HUES6 (cell line): ENCODE data around the gene FBXO2.

Experiments
- H3K27ac ChIP-seq: 2 replicates; pipeline ENCODE4 v1.7.0; 2013; ENCODE audit warnings: low read depth, mild to moderate bottlenecking, low read length, inconsistent platforms
- H3K27me3 ChIP-seq: 2 replicates; pipeline ENCODE4 v1.6.1; 2013; ENCODE audit warnings: low read length; ENCODE audit not compliant: control insufficient read depth, insufficient read depth
- H3K36me3 ChIP-seq: 2 replicates; pipeline ENCODE4 v1.6.1; 2013; ENCODE audit warnings: low read length; ENCODE audit not compliant: control insufficient read depth, insufficient read depth
- H3K4me1 ChIP-seq: 2 replicates; pipeline ENCODE4 v1.6.1; 2013; ENCODE audit warnings: low read length; ENCODE audit not compliant: control insufficient read depth, insufficient read depth
- H3K4me3 ChIP-seq: 2 replicates; pipeline ENCODE4 v1.5.1; 2013; ENCODE audit warnings: low read depth, low read length
- H3K9ac ChIP-seq: one replicate; pipeline ENCODE4 v1.6.1; 2013; ENCODE audit warnings: mild to moderate bottlenecking, low read length
- H3K9me3 ChIP-seq: 2 replicates; pipeline ENCODE4 v1.6.1; 2013; ENCODE audit warnings: low read depth, low read length; ENCODE audit not compliant: control insufficient read depth, insufficient read depth

The FBXO2 gene

DNA sequence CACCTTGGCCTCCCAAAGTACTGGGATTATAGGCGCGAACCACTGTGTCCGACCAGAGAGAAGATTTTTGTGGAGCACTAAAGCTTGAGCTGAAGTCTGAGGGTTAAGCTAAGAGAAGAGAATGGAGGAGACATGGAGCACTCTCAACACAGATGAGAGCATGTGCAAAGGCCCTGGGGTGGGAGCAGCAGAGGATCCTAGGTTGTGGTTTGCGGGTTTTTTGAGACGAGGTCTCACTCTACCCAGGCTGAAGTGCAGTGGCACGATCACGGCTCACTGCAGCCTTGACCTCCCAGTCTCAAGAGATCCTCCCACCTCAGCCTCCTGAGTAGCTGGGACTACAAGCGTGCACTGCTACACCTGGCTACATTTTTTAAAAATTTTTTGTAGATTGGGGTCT is 30.5 kb downstream of the FBXO2 start:
- Histone ChIP-seq H3K27ac (no peak overlapping the region), H3K4me3 (no peak overlapping the region), H3K27me3 (no peaks in the 10 kb centered on the region), H3K9me3 (no peaks in the 10 kb centered on the region), H3K9ac (no peak overlapping the region), H3K4me1 (no peaks in the 10 kb centered on the region), H3K36me3 (no peaks in the 10 kb centered on the region)

DNA sequence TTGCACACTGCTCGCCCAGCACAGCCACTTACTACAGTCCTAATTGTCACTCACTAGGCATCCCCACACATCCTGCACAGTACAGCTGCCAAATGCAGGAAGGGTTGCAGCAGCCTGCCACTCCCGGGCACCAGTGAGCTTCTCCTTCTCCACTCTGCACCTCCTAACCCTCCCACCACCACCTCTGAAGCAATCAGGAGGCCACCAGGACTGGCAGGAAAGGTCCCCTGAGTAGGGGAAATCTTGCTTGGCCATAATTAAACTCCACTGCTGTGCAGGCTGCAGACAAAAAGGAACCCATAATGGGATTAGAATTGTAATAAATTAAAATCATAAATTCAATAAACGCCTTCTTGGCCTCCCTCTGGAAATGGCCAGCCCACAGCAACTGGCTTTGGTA is 31.8 kb downstream of the FBXO2 start:
- Histone ChIP-seq H3K9ac (no peak overlapping the region), H3K4me1 (no peaks in the 10 kb centered on the region), H3K27ac (no peak overlapping the region), H3K27me3 (no peaks in the 10 kb centered on the region), H3K9me3 (no peaks in the 10 kb centered on the region), H3K4me3 (no peak overlapping the region), H3K36me3 (no peaks in the 10 kb centered on the region)

DNA sequence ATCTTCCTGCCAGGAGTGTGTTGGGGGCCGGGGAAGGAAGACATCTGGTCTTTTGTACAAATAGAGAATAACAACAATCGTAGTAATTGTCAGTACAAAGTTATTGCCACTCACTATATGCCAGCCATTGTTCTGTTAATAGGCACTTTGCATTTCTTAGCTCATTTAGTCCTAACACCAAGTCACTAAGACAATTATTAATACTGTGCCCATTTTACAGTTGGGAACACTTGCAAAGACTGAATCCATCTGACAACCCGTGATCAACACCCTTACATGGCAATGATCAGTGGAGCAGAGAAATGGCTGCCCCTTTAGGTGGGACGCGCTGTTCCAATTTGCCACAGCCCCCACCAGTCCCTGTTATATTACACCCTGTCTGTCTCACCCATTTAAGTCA is 33.3 kb downstream of the FBXO2 start:
- H3K27me3 ChIP-seq: no peaks in the 10 kb centered on the region
- H3K9me3 ChIP-seq: no peaks in the 10 kb centered on the region
- no peak overlapping the region for H3K4me3 ChIP-seq
- no peak overlapping the region for H3K27ac ChIP-seq
- H3K4me1 ChIP-seq: no peaks in the 10 kb centered on the region
- no peak overlapping the region for H3K9ac ChIP-seq
- no peaks in the 10 kb centered on the region for H3K36me3 ChIP-seq

DNA sequence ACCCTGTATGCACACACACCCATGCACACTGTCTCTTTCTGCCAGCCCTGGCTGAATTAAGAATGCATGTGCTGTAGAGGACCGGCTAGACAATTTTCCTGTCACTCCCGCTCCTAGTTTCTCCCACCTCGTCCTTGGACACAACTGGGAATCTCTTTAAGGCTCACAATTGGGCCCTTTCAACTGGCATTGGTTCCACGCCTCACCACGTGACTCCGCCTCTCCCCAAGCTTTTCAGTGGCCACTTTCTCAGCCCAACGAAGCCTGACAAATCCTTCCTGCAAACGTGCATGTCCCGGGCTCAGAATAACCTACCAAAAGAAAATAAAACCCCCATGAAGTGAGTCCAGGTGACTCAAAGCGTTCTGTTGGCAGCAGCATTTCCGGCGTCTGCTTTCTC is 33.8 kb downstream of the FBXO2 start:
- H3K27me3 ChIP-seq: no peaks in the 10 kb centered on the region
- H3K9me3 ChIP-seq: no peaks in the 10 kb centered on the region
- H3K27ac ChIP-seq: no peak overlapping the region
- H3K4me1 ChIP-seq: no peaks in the 10 kb centered on the region
- H3K4me3 ChIP-seq: no peak overlapping the region
- H3K9ac ChIP-seq: no peak overlapping the region
- H3K36me3 ChIP-seq: no peaks in the 10 kb centered on the region

DNA sequence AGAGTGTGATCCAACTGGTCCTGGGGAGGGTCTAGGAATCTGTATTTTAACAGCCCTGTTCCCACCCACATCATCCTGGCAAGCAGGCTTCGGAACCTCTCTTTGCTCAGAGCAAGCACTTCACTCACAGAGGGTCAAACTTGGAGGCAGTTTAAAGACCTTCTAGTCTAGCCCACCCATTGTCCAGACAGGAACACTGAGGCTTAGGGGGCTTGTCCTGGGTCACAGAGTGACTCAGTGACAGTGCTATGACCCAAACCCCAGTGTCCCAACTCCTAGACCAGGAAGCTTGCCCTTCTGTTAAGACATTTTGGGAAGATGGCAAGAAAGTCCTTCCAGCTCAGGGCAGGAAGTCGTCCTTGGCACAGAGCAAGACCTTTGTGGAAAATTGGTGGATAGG is 36.5 kb downstream of the FBXO2 start:
- H3K27me3 ChIP-seq: no peaks in the 10 kb centered on the region

DNA sequence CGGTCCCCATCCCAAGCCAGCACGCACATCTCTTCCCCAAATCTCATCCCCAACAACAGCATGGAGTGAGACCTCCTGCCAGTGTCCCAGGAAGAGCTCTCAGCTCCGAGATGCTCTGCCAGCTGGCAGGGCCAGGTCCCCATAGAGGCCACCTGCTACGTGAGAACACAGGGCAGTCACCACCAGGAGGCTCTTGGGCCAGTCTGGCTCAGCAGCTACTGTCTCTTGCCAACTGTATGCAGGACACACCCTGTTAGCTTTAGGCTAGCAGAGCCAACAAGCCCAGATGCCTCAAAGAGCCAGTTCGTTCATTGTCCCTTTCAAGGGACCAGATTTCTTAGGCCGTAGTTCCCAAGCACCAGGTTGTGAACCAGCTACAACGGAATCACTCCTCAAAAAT is 36.9 kb downstream of the FBXO2 start:
- Histone ChIP-seq H3K27me3 (no peaks in the 10 kb centered on the region), H3K9me3 (no peaks in the 10 kb centered on the region), H3K36me3 (no peaks in the 10 kb centered on the region), H3K9ac (no peak overlapping the region), H3K4me1 (no peaks in the 10 kb centered on the region), H3K27ac (no peak overlapping the region), H3K4me3 (no peak overlapping the region)

More for the DNA sequence above, 36.5 kb downstream of the FBXO2 start:
- Histone ChIP-seq H3K4me1 (no peaks in the 10 kb centered on the region), H3K36me3 (no peaks in the 10 kb centered on the region), H3K9me3 (no peaks in the 10 kb centered on the region), H3K4me3 (no peak overlapping the region), H3K27ac (no peak overlapping the region), H3K9ac (no peak overlapping the region)

DNA sequence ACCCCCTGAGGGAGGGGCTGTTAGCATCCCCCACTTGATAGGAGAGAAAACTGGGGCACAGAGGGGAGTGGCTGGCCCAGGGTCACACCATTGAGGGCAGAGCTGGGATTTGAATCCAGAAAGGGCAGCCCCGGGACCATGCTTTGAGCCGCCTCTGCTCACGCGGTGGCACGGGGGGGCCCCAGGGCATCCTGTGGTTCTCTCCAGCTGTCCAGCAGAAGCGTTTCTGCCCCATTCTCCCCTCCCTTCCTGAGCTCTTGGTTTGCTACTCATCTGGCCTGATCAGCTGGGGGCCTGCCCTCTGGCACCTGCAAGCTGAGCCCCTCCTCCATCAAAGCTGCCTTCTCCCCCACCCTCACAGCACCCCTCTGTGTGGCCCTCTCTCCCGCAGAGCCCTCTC is 37.5 kb downstream of the FBXO2 start:
- H3K27ac ChIP-seq: no peak overlapping the region
- H3K9me3 ChIP-seq: no peaks in the 10 kb centered on the region
- H3K27me3 ChIP-seq: no peaks in the 10 kb centered on the region
- H3K9ac ChIP-seq: no peak overlapping the region
- H3K4me3 ChIP-seq: no peak overlapping the region
- H3K36me3 ChIP-seq: no peaks in the 10 kb centered on the region
- H3K4me1 ChIP-seq: no peaks in the 10 kb centered on the region

DNA sequence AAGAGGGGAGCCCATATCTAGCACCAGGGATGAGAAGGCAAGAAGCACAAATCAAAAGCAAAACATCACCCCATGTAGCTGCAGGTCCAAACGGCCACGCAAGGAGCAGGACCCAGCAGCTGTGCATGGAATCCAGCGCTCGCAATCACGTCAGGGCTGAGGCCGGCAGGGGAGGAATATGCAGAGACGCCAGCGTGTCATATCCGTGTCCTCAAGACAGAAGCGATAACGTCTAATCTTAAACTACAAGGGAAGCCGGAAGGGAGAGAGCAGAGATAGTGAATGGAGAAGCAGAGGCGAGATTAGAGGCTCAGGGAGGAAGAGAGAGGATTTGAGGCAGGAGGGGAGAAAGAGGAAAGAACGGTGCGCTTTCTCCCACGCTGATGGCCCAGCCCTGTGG is 39.1 kb downstream of the FBXO2 start:
- H3K36me3 ChIP-seq: no peaks in the 10 kb centered on the region
- H3K27me3 ChIP-seq: no peaks in the 10 kb centered on the region
- H3K9ac ChIP-seq: no peak overlapping the region
- H3K4me3 ChIP-seq: no peak overlapping the region
- no peaks in the 10 kb centered on the region for H3K4me1 ChIP-seq
- H3K27ac ChIP-seq: no peak overlapping the region
- H3K9me3 ChIP-seq: no peaks in the 10 kb centered on the region

DNA sequence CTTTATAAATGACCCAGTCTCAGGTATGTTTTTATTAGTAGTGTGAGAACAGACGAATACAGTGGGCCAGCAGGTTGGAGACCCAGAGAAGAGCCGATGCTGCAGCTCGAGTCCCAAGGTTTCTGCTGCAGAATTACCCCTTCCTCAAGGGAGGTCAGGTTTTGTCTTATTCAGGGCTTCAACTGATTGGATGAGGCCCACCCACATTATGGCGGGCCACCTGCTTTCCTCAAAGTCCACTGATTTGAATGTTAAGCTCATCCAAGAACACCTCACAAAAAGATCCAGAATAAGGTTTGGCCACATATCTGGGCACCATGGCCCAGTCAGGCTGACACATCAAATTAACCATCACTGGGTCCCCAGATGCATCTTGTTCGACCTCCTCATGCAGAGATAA is 40.9 kb downstream of the FBXO2 start:
- no peak overlapping the region for H3K27ac ChIP-seq
- H3K36me3 ChIP-seq: no peaks in the 10 kb centered on the region
- H3K27me3 ChIP-seq: no peaks in the 10 kb centered on the region
- H3K4me1 ChIP-seq: no peaks in the 10 kb centered on the region
- no peak overlapping the region for H3K4me3 ChIP-seq
- no peak overlapping the region for H3K9ac ChIP-seq
- H3K9me3 ChIP-seq: no peaks in the 10 kb centered on the region

DNA sequence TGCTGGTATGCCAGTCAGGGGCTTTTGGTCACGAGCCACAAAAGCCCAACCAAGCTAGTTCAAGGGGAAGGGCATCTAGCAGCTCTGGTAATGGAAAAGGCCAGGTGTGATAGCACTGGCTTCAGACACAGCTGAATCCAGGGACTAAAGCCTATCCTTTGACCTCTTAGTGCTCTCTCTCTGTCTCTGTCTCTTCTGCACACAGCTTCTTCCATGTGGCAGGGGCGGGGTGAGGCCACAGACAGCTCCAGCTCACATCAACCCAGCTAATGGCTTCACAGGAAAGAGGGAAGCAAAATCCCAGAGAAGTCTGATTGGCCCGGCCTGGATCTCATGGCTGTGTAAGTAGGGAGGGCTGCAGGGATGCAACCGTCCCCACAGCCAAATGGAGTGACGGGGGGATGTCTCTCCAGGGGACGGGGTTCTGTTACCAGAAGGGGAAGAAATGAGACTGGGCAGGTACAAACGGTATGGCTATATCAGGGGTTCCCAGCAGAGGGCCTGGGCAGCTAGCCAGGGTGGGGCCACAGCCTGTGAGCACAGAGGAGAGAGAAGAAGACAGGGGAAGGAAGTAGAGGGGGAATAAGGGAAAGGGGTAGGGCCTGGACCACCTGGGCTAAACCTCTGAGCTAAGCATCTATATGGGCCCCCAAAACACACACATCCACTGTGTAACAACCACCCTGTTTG is 42.4 kb downstream of the FBXO2 start:
- Histone ChIP-seq H3K9ac (no peak overlapping the region), H3K36me3 (no peaks in the 10 kb centered on the region), H3K27me3 (no peaks in the 10 kb centered on the region)

DNA sequence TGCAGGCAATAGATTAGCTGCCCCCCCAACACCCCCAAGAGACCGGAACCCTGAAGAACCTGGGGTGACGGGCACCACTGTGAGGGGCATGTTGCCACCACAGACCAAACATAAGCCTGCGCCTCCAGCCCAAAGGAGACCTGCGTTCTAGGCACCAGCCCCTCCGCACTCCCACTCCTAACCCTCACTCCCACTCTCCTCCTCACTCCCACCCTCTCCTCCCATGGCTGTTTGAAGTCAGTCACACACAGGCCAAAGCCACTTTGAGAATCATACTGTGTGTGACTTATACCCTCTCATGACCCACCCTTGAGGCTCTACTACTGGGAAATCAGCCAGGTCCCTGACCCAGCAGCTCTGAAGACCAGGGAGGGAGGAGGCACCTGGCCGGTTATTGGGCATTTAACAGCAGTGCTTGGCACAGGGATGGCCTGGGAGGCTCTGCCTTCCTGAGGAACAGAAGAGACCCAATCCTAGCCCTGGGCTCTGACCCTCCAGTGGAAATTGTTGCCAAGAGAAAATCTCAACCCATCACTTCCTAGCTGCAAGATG is 43.5 kb downstream of the FBXO2 start:
- no peaks in the 10 kb centered on the region for H3K9me3 ChIP-seq
- no peak overlapping the region for H3K9ac ChIP-seq
- H3K4me1 ChIP-seq: no peaks in the 10 kb centered on the region
- H3K36me3 ChIP-seq: no peaks in the 10 kb centered on the region
- H3K27ac ChIP-seq: no peak overlapping the region
- no peak overlapping the region for H3K4me3 ChIP-seq
- H3K27me3 ChIP-seq: no peaks in the 10 kb centered on the region

More for the DNA sequence above, 42.4 kb downstream of the FBXO2 start:
- no peaks in the 10 kb centered on the region for H3K4me1 ChIP-seq
- H3K4me3 ChIP-seq: no peak overlapping the region
- no peaks in the 10 kb centered on the region for H3K9me3 ChIP-seq
- H3K27ac ChIP-seq: no peak overlapping the region
